Liver (tissue), 3 donors: ENCODE results near the gene SCN1A.

Experiments
- CTCF ChIP-seq: fragments of 150-350 bp; IDR thresholded peaks from 2 replicates; pipeline ENCODE4 v1.5.1; 2017; ENCODE audit warnings: improper control_type of control experiment, low read depth, low read length; ENCODE audit not compliant: missing input control
- GABPA ChIP-seq, 2 donors: IDR thresholded peaks in 1 of 2; conservative IDR thresholded peaks in 1 of 2; 2 replicates each; pipeline ENCODE4 v1.6.1; 2016; ENCODE audit warnings: antibody characterized with exemption in 2 of 2, mild to moderate bottlenecking in 1 of 2, moderate library complexity in 1 of 2
- HNF4A ChIP-seq, 2 donors: conservative IDR thresholded peaks; 2 replicates each; pipeline ENCODE4 v1.6.1; 2016; ENCODE audit warnings: antibody characterized with exemption in 2 of 2, mild to moderate bottlenecking in 2 of 2
- MAX ChIP-seq: IDR thresholded peaks from 2 replicates; pipeline ENCODE4 v1.6.1; 2016; ENCODE audit warnings: antibody characterized with exemption
- NR2F2 ChIP-seq: IDR thresholded peaks from 2 replicates; pipeline ENCODE4 v1.6.1; 2016; ENCODE audit warnings: antibody characterized with exemption
- RAD21 ChIP-seq, 2 donors: IDR thresholded peaks; 2 replicates each; pipeline ENCODE4 v1.6.1; 2016; ENCODE audit warnings: antibody characterized with exemption in 2 of 2, mild to moderate bottlenecking in 2 of 2
- REST ChIP-seq: IDR thresholded peaks from 2 replicates; pipeline ENCODE4 v1.6.1; 2016; ENCODE audit warnings: antibody characterized with exemption, mild to moderate bottlenecking
- RXRA ChIP-seq, 2 donors: IDR thresholded peaks; 2 replicates each; pipeline ENCODE4 v1.6.1; 2017 to 2018; ENCODE audit warnings: antibody characterized with exemption in 2 of 2, mild to moderate bottlenecking in 1 of 2
- SP1 ChIP-seq: IDR thresholded peaks from 2 replicates; pipeline ENCODE4 v1.6.1; 2018; ENCODE audit warnings: antibody characterized with exemption, mild to moderate bottlenecking
- TAF1 ChIP-seq: conservative IDR thresholded peaks from 2 replicates; pipeline ENCODE4 v1.6.1; 2016; ENCODE audit warnings: antibody characterized with exemption, mild to moderate bottlenecking
- ZBTB33 ChIP-seq: IDR thresholded peaks from 2 replicates; pipeline ENCODE4 v1.6.1; 2016; ENCODE audit warnings: antibody characterized with exemption
- donor health status: healthy.
- donor health status: healthy.

- TF ChIP-seq CTCF (no peak), MAX (no peak), REST (no peak), GABPA (IDR thresholded peaks at IDR 0.05 in 1 of 2, conservative IDR thresholded peaks at IDR 0.05 in 1 of 2) (no peak), HNF4A (conservative IDR thresholded peaks at IDR 0.05) (no peak), RXRA (IDR thresholded peaks at IDR 0.05) (no peak), ZBTB33 (no peak), SP1 (no peak), TAF1 (no peak), NR2F2 (no peak), RAD21 (IDR thresholded peaks at IDR 0.05) (no peak)
Observed at GRCh38 chr2:166144071-166144470, 16.3 kb upstream of the SCN1A start.
